ENCODE data around the gene PTH1R.

PTH1R gene

GRCh38 chr3:46900007-46900292 is 22.4 kb downstream of the PTH1R start:
- DNase-seq (ENCODE audit: extremely low spot score), result no peak
- ChIA-PET POLR2A (interaction anchor here (1.5 kb wide), 1 partner anchor 54 kb away, joined by 3 read pairs; no protein-coding TSS in a partner anchor), CTCF (interaction anchor here (0.6 to 1.2 kb wide), 2 partner anchors 9 to 13 kb away, joined by 5 to 6 read pairs; no protein-coding TSS in a partner anchor)
- TF ChIP-seq HDGF (IDR thresholded peaks at IDR 0.05; ENCODE audit: borderline replicate concordance), result no peak
- no peak for TF ChIP-seq LEF1 (IDR thresholded peaks at IDR 0.05; ENCODE audit: borderline replicate concordance)
- TF ChIP-seq, protein P1, sequence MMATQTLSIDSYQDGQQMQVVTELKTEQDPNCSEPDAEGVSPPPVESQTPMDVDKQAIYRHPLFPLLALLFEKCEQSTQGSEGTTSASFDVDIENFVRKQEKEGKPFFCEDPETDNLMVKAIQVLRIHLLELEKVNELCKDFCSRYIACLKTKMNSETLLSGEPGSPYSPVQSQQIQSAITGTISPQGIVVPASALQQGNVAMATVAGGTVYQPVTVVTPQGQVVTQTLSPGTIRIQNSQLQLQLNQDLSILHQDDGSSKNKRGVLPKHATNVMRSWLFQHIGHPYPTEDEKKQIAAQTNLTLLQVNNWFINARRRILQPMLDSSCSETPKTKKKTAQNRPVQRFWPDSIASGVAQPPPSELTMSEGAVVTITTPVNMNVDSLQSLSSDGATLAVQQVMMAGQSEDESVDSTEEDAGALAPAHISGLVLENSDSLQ (IDR thresholded peaks at IDR 0.05), result no peak
- TF ChIP-seq BHLHE40 (IDR thresholded peaks at IDR 0.05; ENCODE audit: borderline replicate concordance), result no peak
- TF ChIP-seq TARDBP (IDR thresholded peaks at IDR 0.05), result no peak
- TF ChIP-seq CTBP1 (IDR thresholded peaks at IDR 0.05; ENCODE audit: borderline replicate concordance), result no peak
- TF ChIP-seq FOXA1 (IDR thresholded peaks at IDR 0.05), result no peak
- TF ChIP-seq FOXK2 (IDR thresholded peaks at IDR 0.05), result no peak

DNA sequence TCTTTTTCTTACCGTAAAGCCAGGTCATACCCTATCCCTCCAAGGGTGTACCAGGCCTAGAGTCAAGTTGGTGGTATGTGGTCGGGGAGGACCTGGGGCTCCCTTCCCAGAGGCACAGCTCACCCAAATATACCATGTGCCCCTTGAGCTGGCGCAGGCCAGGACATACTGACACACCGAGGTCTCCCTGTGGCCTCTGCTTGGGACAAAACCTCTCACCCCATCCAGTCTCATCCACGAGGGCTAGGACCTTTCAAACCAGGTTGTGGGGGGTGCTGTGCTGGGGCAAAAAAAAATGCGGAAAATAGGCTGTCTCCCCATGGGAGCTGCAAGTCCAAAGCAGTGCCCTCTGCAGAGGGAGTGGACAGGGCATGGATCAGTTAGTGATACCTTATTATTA is 22.8 kb downstream of the PTH1R start:
- CTCF ChIA-PET, result interaction anchor here (0.6 to 1.2 kb wide), 2 partner anchors 9 to 13 kb away, joined by 5 to 6 read pairs; no protein-coding TSS in a partner anchor
- TF ChIP-seq L3MBTL2 (conservative IDR thresholded peaks at IDR 0.05) (no peak), TARDBP (IDR thresholded peaks at IDR 0.05) (no peak), SP1 (IDR thresholded peaks at IDR 0.05) (no peak), SUZ12 (IDR thresholded peaks at IDR 0.05) (no peak)
- POLR2A ChIA-PET, result interaction anchor here (0.7 to 1.5 kb wide), 3 partner anchors 54 to 109 kb away, joined by 3 read pairs; partner anchors contain the start of gene CCDC12

GRCh38 chr3:46901061-46901460 is 23.5 kb downstream of the PTH1R start:
- CTCF ChIA-PET, result interaction anchor here (1.0 kb wide), 1 partner anchor 41 kb away, joined by 3 read pairs; no protein-coding TSS in a partner anchor
- TF ChIP-seq TARDBP (IDR thresholded peaks at IDR 0.05) (no peak), SP1 (IDR thresholded peaks at IDR 0.05) (no peak), ARNT (IDR thresholded peaks at IDR 0.05) (no peak), ZNF384 (IDR thresholded peaks at IDR 0.05) (no peak), FOXK2 (IDR thresholded peaks at IDR 0.05) (no peak), NFRKB (IDR thresholded peaks at IDR 0.05) (no peak), BHLHE40 (IDR thresholded peaks at IDR 0.05; ENCODE audit: borderline replicate concordance) (no peak), ELF4 (IDR thresholded peaks at IDR 0.05) (no peak), FOXM1 (IDR thresholded peaks at IDR 0.05; ENCODE audit: borderline replicate concordance) (no peak), L3MBTL2 (conservative IDR thresholded peaks at IDR 0.05) (no peak), LEF1 (IDR thresholded peaks at IDR 0.05; ENCODE audit: borderline replicate concordance) (no peak), SUZ12 (IDR thresholded peaks at IDR 0.05) (no peak), FOXA1 (IDR thresholded peaks at IDR 0.05) (no peak), CTBP1 (IDR thresholded peaks at IDR 0.05; ENCODE audit: borderline replicate concordance) (no peak), HDGF (IDR thresholded peaks at IDR 0.05; ENCODE audit: borderline replicate concordance) (no peak)
- TF ChIP-seq, protein P1 (IDR thresholded peaks at IDR 0.05), result no peak
- POLR2A ChIA-PET, result interaction anchor here (0.7 to 1.5 kb wide), 3 partner anchors 55 to 108 kb away, joined by 3 read pairs; partner anchors contain the start of gene CCDC12
- no peak for DNase-seq (ENCODE audit: extremely low spot score)

More for the DNA sequence above, 22.8 kb downstream of the PTH1R start:
- no peak for DNase-seq (ENCODE audit: extremely low spot score)

DNA sequence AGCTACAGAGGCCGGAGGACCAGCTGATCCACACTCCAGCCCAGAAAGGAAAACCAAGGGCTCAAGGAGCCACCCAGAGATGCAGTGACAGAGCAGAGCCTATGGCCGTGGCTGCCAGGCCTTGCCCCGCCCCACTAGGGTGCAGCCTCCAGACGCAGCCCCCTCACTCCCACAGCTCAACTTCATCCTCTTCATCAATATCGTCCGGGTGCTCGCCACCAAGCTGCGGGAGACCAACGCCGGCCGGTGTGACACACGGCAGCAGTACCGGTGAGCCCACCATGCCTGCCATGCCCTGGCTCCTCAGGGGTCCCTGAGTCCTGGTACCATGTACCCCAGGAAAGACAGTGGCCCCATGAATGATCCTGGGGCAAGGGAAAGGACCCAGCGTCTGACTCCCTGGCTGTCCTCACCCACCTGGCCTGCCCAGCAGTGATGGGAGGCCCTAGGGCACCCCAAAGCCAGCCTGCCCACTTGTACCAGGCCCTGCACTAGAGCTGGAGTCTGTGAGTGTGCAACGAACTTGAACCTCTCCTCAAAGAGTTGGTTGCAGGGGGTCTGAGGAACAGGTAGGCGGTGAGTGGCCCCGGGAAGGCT is 24.2 kb downstream of the PTH1R start:
- POLR2A ChIA-PET, result no interaction called here
- no peak for DNase-seq (ENCODE audit: extremely low spot score)
- TF ChIP-seq ARNT (IDR thresholded peaks at IDR 0.05) (no peak), LEF1 (IDR thresholded peaks at IDR 0.05; ENCODE audit: borderline replicate concordance) (no peak), CTBP1 (IDR thresholded peaks at IDR 0.05; ENCODE audit: borderline replicate concordance) (no peak), FOXK2 (IDR thresholded peaks at IDR 0.05) (no peak), SUZ12 (IDR thresholded peaks at IDR 0.05) (no peak), HDGF (IDR thresholded peaks at IDR 0.05; ENCODE audit: borderline replicate concordance) (no peak), ZNF384 (IDR thresholded peaks at IDR 0.05) (no peak), NFRKB (IDR thresholded peaks at IDR 0.05) (no peak), L3MBTL2 (conservative IDR thresholded peaks at IDR 0.05) (no peak), ELF4 (IDR thresholded peaks at IDR 0.05) (no peak), SP1 (IDR thresholded peaks at IDR 0.05) (no peak)
- TF ChIP-seq, protein P1 (IDR thresholded peaks at IDR 0.05), result no peak
- CTCF ChIA-PET, result interaction anchor here (1.0 kb wide), 1 partner anchor 42 kb away, joined by 3 read pairs; no protein-coding TSS in a partner anchor

- TF ChIP-seq L3MBTL2 (conservative IDR thresholded peaks at IDR 0.05) (no peak), ELF4 (IDR thresholded peaks at IDR 0.05) (no peak), NFRKB (IDR thresholded peaks at IDR 0.05) (no peak), FOXM1 (IDR thresholded peaks at IDR 0.05; ENCODE audit: borderline replicate concordance) (no peak), HDGF (IDR thresholded peaks at IDR 0.05; ENCODE audit: borderline replicate concordance) (no peak), BHLHE40 (IDR thresholded peaks at IDR 0.05; ENCODE audit: borderline replicate concordance) (no peak), FOXA1 (IDR thresholded peaks at IDR 0.05) (no peak), TARDBP (IDR thresholded peaks at IDR 0.05) (no peak), SUZ12 (IDR thresholded peaks at IDR 0.05) (no peak), LEF1 (IDR thresholded peaks at IDR 0.05; ENCODE audit: borderline replicate concordance) (no peak), ARNT (IDR thresholded peaks at IDR 0.05) (no peak), ZNF384 (IDR thresholded peaks at IDR 0.05) (no peak), CTBP1 (IDR thresholded peaks at IDR 0.05; ENCODE audit: borderline replicate concordance) (no peak), SP1 (IDR thresholded peaks at IDR 0.05) (no peak)
- TF ChIP-seq, protein P1 (IDR thresholded peaks at IDR 0.05), result no peak
- DNase-seq (ENCODE audit: extremely low spot score), result no peak
- ChIA-PET POLR2A (no interaction called here), CTCF (no interaction called here)
These were observed 24.7 kb downstream of the PTH1R start for GRCh38 chr3:46902188-46902631.
